BJ (cell line): Measurements from ENCODE around the gene KRTAP4-16. TPM values are rescaled to one million over a fixed set of nuclear protein-coding genes. Genes with fewer than 3 reads are reported as not detected.
"Not testable (repeated sequence)": the region's sequence is repeated elsewhere in the genome, so short reads cannot be mapped to it uniquely, and the experiment has no call there.

ENCODE experiments used
- CTCF ChIA-PET: fragments of 350-600 bp; formaldehyde crosslinking; extraction: SDS; loops from one replicate; lab custom pipeline; 2021; ENCODE audit warnings: antibody characterized with exemption, inconsistent platforms; lab: Yijun Ruan, JAX
- POLR2A ChIA-PET: fragments of 300-600 bp; sonication (Branson Sonifier 250); formaldehyde crosslinking; extraction: SDS; loops from one replicate; lab custom pipeline; 2021; ENCODE audit warnings: antibody characterized with exemption; lab: Charles Lee
- DNase-seq: peaks from one replicate; pipeline ENCODE4 v3.0.0-alpha.2; 2011; ENCODE audit warnings: low read depth
- H3K27me3 ChIP-seq: 2 replicates; pipeline ENCODE4 v1.6.0; 2011; ENCODE audit warnings: low read length; ENCODE audit not compliant: control insufficient read depth, insufficient read depth
- H3K36me3 ChIP-seq: 2 replicates; pipeline ENCODE4 v1.5.1; 2011; ENCODE audit warnings: low read length; ENCODE audit not compliant: control insufficient read depth, insufficient read depth
- H3K4me3 ChIP-seq: 2 replicates; pipeline ENCODE4 v1.5.1; 2011; ENCODE audit warnings: low read depth, mild to moderate bottlenecking, control low read depth, low read length
- polyA plus RNA-seq: library from polyadenylated mRNA; depleted of rRNA; stranded (reverse); fragments of >200 nt; gene quantifications from 2 replicates; pipeline ENCODE4 v1.2.3, GENCODE V29; 2011
- TF ChIP-seq, protein P1 (sequence below): IDR thresholded peaks from 2 replicates; pipeline ENCODE4 v1.5.1; 2011; ENCODE audit warnings: low read depth, mild to moderate bottlenecking, control low read depth, inconsistent platforms, low read length, moderate library complexity; ENCODE audit not compliant: insufficient read depth

Gene KRTAP4-16
- polyA plus RNA-seq, 1 experiment: not detected

DNA sequence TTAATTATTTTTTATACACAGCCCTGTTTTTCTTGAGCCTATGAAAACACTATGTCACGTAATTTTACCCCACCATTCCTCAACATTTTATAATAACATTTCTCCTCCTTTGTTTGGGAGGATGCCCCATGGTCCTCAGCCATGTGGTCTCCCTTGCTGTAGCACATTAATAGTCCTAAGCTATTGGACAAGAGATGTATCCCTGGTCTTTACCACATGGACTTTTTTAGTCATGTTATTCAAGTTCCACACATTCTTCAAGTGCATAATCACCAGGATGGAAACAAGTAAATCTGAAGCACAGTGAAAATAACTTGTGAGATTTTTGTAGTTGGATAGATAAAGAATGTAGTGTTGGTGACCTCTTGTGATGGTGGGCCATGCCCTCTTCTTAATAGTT, 40.0 kb downstream of the KRTAP4-16 start:
- H3K36me3 ChIP-seq: no peaks in the 10 kb centered on the region; the same call in 1 of the 2 replicates
- ChIA-PET POLR2A (interaction anchor here (1.0 to 1.2 kb wide), 2 partner anchors 21 to 108 kb away, joined by 3 read pairs; no protein-coding TSS in a partner anchor), CTCF (interaction anchor here (1.0 to 2.2 kb wide), 3 partner anchors 152 to 487 kb away, joined by 3 to 9 read pairs (median 4); no protein-coding TSS in a partner anchor)
- TF ChIP-seq, protein P1, sequence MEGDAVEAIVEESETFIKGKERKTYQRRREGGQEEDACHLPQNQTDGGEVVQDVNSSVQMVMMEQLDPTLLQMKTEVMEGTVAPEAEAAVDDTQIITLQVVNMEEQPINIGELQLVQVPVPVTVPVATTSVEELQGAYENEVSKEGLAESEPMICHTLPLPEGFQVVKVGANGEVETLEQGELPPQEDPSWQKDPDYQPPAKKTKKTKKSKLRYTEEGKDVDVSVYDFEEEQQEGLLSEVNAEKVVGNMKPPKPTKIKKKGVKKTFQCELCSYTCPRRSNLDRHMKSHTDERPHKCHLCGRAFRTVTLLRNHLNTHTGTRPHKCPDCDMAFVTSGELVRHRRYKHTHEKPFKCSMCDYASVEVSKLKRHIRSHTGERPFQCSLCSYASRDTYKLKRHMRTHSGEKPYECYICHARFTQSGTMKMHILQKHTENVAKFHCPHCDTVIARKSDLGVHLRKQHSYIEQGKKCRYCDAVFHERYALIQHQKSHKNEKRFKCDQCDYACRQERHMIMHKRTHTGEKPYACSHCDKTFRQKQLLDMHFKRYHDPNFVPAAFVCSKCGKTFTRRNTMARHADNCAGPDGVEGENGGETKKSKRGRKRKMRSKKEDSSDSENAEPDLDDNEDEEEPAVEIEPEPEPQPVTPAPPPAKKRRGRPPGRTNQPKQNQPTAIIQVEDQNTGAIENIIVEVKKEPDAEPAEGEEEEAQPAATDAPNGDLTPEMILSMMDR: no peak
- H3K27me3 ChIP-seq: no peaks in the 10 kb centered on the region
- no peak overlapping the region for H3K4me3 ChIP-seq
- DNase-seq: peak; percentile 99

GRCh38 chr17:41060052-41060604, 41.9 kb downstream of the KRTAP4-16 start, which contains the start of gene KRTAP2-3:
Gene KRTAP2-3, minus strand, starts transcription at chr17:41060114. Its CDS starts 64 bp downstream, at chr17:41060050.
- DNase-seq: peak; percentile 89
- Histone ChIP-seq H3K36me3 (no peaks in the 10 kb centered on the region; the same call in 1 of the 2 replicates), H3K27me3 (no peaks in the 10 kb centered on the region), H3K4me3 (no peak within 1 kb of the TSS)
- ChIA-PET POLR2A (interaction anchor here (0.7 to 1.2 kb wide), 4 partner anchors 12 to 108 kb away, joined by 3 read pairs; partner anchors contain the start of gene KRTAP1-5), CTCF (interaction anchor here (0.6 to 2.2 kb wide), 11 partner anchors 9 to 606 kb away, joined by 3 to 9 read pairs (median 4); partner anchors contain the start of gene KRTAP1-5)
- TF ChIP-seq, protein P1: no peak

- H3K4me3 ChIP-seq: not testable (repeated sequence)
- POLR2A ChIA-PET: interaction anchor here (0.5 to 1.2 kb wide), 14 partner anchors 10 to 632 kb away, joined by 3 to 6 read pairs (median 4); partner anchors contain the start of genes KRT34 and KRTAP1-5
Observed at GRCh38 chr17:41059276-41060051, 42.5 kb downstream of the KRTAP4-16 start.

DNA sequence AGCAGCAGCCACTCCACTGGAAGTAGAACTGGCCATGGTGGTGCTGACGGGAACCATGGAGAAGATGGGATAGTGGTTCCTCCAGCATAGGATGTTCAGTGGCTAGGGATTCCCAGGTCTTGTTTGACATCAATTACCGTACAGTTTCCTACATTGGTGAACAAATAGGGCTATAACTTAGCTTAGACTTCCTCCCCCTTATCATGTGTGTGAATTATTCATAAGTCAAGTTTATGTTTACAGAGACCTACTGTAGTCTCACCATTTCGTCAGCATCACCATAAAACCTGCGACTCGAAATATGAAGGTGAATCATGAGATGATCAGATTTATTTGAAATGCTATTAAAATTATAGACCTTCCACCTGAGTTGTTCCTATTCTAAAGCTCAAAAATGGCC, 43.3 kb downstream of the KRTAP4-16 start:
- TF ChIP-seq, protein P1: no peak
- no peak overlapping the region for H3K4me3 ChIP-seq
- no peaks in the 10 kb centered on the region for H3K27me3 ChIP-seq
- CTCF ChIA-PET: interaction anchor here (0.5 to 1.9 kb wide), 7 partner anchors 32 to 296 kb away, joined by 3 to 7 read pairs (median 3); partner anchors contain the start of gene KRTAP1-5
- no peak for DNase-seq
- POLR2A ChIA-PET: interaction anchor here (0.5 to 0.9 kb wide), 5 partner anchors 9 to 319 kb away, joined by 3 to 5 read pairs (median 4); no protein-coding TSS in a partner anchor
- H3K36me3 ChIP-seq: no peaks in the 10 kb centered on the region; the same call in 1 of the 2 replicates

More at GRCh38 chr17:41059276-41060051, 42.5 kb downstream of the KRTAP4-16 start:
- H3K27me3 ChIP-seq, H3K36me3 ChIP-seq: not testable (repeated sequence)
- DNase-seq: peak; percentile 91
- CTCF ChIA-PET: interaction anchor here (0.5 to 2.2 kb wide), 12 partner anchors 33 to 607 kb away, joined by 3 to 9 read pairs (median 4); partner anchors contain the start of gene KRTAP1-5

- ChIA-PET CTCF (interaction anchor here (0.6 to 1.9 kb wide), 2 partner anchors 19 to 148 kb away, joined by 3 to 7 read pairs; no protein-coding TSS in a partner anchor), POLR2A (interaction anchor here (0.7 kb wide), 1 partner anchor 56 kb away, joined by 4 read pairs; no protein-coding TSS in a partner anchor)
- TF ChIP-seq, protein P1: no peak
- no peak for DNase-seq
- no peaks in the 10 kb centered on the region; the same call in 1 of the 2 replicates for H3K36me3 ChIP-seq
- H3K27me3 ChIP-seq: no peaks in the 10 kb centered on the region
- no peak overlapping the region for H3K4me3 ChIP-seq
Observed at GRCh38 chr17:41057547-41057946, 44.5 kb downstream of the KRTAP4-16 start.

DNA sequence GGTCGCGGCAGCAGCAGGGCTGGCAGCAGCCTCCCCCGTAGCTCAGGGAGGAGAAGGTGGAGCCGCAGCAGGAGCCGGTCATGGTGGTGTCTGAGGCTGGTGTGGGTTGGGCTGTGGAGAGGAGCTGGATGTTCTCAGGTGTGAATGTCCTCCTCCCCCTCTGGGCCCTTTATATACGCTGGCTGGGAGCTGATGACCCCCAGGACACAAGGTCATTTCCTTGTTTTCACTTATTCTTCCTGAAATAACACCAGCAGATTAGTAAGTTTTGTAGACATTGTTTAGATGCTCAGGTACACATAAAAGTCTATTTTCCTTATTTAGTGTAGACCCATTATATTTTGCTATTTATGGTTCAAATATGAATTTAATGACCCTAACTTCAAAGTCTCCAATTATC, 46.9 kb downstream of the KRTAP4-16 start, which contains the start of gene KRTAP2-2:
Gene KRTAP2-2 (minus strand): TSS at position 101 of the 400 bp plus-strand sequence. CDS start 19 bp downstream, at position 82.
- CTCF ChIA-PET: interaction anchor here (1.5 kb wide), 1 partner anchor 594 kb away, joined by 5 read pairs; no protein-coding TSS in a partner anchor
- H3K36me3 ChIP-seq, H3K4me3 ChIP-seq, H3K27me3 ChIP-seq, POLR2A ChIA-PET, DNase-seq: not testable (repeated sequence)

DNA sequence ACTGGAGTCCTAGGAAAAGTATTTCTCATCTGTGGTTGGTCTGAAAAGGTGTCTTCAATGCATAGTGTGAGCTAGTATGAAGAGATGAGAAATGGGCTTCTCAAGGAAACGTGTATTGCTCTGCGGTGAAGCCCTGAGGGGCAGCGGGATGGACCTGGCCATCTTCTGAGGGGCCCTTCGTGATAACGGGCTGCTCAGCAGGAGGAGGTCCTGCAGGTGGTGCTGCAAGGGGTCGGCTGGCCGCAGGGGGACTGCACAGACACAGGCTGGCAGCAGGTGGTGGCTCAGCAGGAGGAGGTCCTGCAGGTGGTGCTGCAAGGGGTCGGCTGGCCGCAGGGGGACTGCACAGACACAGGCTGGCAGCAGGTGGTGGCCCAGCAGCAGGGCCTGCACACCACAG, 47.5 kb downstream of the KRTAP4-16 start:
- H3K4me3 ChIP-seq, H3K27me3 ChIP-seq, H3K36me3 ChIP-seq, DNase-seq, POLR2A ChIA-PET, CTCF ChIA-PET: not testable (repeated sequence)
